ENCODE measurements around the gene SCAMP3.

DNA sequence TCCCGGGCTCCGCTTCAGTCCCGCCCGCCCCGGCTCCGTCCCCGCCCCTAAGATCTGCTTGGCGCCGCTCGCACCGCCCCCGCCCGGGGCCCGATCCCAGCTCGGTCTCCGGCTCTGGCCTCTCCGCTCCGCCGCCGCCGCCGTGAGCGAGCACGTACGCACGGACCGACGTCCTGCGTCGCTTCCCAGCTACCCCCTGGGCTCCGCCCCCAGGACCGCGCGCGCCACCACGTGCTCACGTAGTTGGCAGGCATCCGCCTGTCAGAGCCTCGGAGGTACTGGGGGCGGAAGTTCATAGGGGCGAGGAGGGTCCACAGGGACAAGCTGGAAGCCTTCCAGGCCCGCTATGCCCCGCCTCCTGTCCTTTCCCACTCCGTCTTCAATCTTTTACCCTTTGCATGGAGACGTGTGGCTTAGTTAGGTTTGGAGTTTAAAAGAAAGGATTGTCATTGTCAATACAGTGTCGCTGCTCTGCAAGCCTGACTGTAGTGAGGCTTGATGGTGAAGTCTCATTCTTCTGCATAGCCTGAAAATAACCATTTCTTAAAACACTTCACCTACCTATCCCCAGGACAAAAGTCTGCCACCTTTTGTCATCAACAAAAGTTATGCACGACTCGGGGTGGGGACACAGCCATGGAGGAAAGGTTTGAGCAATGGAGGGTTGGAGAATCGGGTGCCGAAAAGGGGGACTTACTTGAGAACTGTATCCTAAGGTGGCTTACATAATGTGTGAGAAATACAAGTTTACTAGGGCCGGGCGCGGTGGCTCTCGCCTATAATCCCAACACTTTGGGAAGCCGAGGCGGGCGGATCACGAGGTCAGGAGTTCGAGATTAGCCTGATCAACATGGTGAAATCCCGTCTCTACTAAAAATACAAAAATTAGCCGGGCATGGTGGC is 11.4 kb upstream of the SCAMP3 start, which contains the start of gene CLK2:
- TF ChIP-seq, protein P1, sequence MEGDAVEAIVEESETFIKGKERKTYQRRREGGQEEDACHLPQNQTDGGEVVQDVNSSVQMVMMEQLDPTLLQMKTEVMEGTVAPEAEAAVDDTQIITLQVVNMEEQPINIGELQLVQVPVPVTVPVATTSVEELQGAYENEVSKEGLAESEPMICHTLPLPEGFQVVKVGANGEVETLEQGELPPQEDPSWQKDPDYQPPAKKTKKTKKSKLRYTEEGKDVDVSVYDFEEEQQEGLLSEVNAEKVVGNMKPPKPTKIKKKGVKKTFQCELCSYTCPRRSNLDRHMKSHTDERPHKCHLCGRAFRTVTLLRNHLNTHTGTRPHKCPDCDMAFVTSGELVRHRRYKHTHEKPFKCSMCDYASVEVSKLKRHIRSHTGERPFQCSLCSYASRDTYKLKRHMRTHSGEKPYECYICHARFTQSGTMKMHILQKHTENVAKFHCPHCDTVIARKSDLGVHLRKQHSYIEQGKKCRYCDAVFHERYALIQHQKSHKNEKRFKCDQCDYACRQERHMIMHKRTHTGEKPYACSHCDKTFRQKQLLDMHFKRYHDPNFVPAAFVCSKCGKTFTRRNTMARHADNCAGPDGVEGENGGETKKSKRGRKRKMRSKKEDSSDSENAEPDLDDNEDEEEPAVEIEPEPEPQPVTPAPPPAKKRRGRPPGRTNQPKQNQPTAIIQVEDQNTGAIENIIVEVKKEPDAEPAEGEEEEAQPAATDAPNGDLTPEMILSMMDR (IDR thresholded peaks at IDR 0.05 in 2 of 3, conservative IDR thresholded peaks at IDR 0.05 in 1 of 3; ENCODE audit: borderline replicate concordance in 1 of 3, insufficient read depth in 1 of 3, low read depth in 2 of 3, low read length in 2 of 3) = no peak
- TF ChIP-seq POLR2AphosphoS5 (IDR thresholded peaks at IDR 0.05; ENCODE audit: low read depth, low read length) = peak; percentile 88
- TF ChIP-seq, protein P2, sequence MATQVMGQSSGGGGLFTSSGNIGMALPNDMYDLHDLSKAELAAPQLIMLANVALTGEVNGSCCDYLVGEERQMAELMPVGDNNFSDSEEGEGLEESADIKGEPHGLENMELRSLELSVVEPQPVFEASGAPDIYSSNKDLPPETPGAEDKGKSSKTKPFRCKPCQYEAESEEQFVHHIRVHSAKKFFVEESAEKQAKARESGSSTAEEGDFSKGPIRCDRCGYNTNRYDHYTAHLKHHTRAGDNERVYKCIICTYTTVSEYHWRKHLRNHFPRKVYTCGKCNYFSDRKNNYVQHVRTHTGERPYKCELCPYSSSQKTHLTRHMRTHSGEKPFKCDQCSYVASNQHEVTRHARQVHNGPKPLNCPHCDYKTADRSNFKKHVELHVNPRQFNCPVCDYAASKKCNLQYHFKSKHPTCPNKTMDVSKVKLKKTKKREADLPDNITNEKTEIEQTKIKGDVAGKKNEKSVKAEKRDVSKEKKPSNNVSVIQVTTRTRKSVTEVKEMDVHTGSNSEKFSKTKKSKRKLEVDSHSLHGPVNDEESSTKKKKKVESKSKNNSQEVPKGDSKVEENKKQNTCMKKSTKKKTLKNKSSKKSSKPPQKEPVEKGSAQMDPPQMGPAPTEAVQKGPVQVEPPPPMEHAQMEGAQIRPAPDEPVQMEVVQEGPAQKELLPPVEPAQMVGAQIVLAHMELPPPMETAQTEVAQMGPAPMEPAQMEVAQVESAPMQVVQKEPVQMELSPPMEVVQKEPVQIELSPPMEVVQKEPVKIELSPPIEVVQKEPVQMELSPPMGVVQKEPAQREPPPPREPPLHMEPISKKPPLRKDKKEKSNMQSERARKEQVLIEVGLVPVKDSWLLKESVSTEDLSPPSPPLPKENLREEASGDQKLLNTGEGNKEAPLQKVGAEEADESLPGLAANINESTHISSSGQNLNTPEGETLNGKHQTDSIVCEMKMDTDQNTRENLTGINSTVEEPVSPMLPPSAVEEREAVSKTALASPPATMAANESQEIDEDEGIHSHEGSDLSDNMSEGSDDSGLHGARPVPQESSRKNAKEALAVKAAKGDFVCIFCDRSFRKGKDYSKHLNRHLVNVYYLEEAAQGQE (IDR thresholded peaks at IDR 0.05; ENCODE audit: low read depth) = no peak
- no peak for TF ChIP-seq SRF (IDR thresholded peaks at IDR 0.05; ENCODE audit: low read depth)
- no peak for TF ChIP-seq ZNF274 (IDR thresholded peaks at IDR 0.05; ENCODE audit: low read depth, low read length)
- TF ChIP-seq SIN3A (IDR thresholded peaks at IDR 0.05; ENCODE audit: low read depth) = peak; percentile 96
- no peak for TF ChIP-seq EZH2phosphoT487 (IDR thresholded peaks at IDR 0.05; ENCODE audit: borderline replicate concordance)
- TF ChIP-seq POLR2A (IDR thresholded peaks at IDR 0.05; ENCODE audit: borderline replicate concordance, extremely low read depth, insufficient read depth, insufficient read length) = peak; percentile 51
- peak; percentile 84 for TF ChIP-seq SP1 (IDR thresholded peaks at IDR 0.05; ENCODE audit: low read depth)
- no peak for TF ChIP-seq YY1 (IDR thresholded peaks at IDR 0.05; ENCODE audit: extremely low read depth, insufficient replicate concordance, low read depth, low read length)
- no peak for TF ChIP-seq RAD21 (IDR thresholded peaks at IDR 0.05; ENCODE audit: low read depth)
- TF ChIP-seq, protein P3, sequence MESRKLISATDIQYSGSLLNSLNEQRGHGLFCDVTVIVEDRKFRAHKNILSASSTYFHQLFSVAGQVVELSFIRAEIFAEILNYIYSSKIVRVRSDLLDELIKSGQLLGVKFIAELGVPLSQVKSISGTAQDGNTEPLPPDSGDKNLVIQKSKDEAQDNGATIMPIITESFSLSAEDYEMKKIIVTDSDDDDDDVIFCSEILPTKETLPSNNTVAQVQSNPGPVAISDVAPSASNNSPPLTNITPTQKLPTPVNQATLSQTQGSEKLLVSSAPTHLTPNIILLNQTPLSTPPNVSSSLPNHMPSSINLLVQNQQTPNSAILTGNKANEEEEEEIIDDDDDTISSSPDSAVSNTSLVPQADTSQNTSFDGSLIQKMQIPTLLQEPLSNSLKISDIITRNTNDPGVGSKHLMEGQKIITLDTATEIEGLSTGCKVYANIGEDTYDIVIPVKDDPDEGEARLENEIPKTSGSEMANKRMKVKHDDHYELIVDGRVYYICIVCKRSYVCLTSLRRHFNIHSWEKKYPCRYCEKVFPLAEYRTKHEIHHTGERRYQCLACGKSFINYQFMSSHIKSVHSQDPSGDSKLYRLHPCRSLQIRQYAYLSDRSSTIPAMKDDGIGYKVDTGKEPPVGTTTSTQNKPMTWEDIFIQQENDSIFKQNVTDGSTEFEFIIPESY (IDR thresholded peaks at IDR 0.05; ENCODE audit: extremely low read depth, insufficient replicate concordance, low read length) = no peak
